Stimulated activated CD4-positive, alpha-beta T cell treated with anti-CD3 and anti-CD28 coated beads, TNF-alpha, amount 100 ng/mL, for 48 hours (primary cell): Measurements from ENCODE around the gene RHNO1.
A peak's percentile ranks its signal among the peaks of the same experiment; 100 is the strongest.

Experiments
- DNase-seq, 3 donors: peaks; one replicate each; pipeline ENCODE4 v3.0.0-alpha.2; 2020; ENCODE audit warnings: low read depth in 3 of 3

RHNO1 gene

GRCh38 chr12:2877047-2877952, at the start of gene RHNO1, which contains the start of gene FOXM1:
RHNO1 (plus strand) TSS chr12:2877223; CDS start chr12:2885367, 8,144 bp downstream.
FOXM1 (minus strand) TSS chr12:2877174; CDS start chr12:2874478, 2,696 bp downstream.
- peak; percentile 76 to 78 (median 78) for DNase-seq

GRCh38 chr12:2829275-2829674, 47.7 kb upstream of the RHNO1 start:
- no peak for DNase-seq

- no peak for DNase-seq
Observed at GRCh38 chr12:2832550-2833127, 44.4 kb upstream of the RHNO1 start.

GRCh38 chr12:2833327-2833726, 43.7 kb upstream of the RHNO1 start:
- no peak for DNase-seq

- no peak for DNase-seq
Observed at GRCh38 chr12:2833810-2834209, 43.2 kb upstream of the RHNO1 start.

- DNase-seq: no peak
Observed at GRCh38 chr12:2834581-2835491, 42.2 kb upstream of the RHNO1 start, which contains the start of gene NRIP2. NRIP2 (minus strand) TSS chr12:2835035; CDS start chr12:2834983, 52 bp downstream.

GRCh38 chr12:2835691-2836403, 41.2 kb upstream of the RHNO1 start:
- DNase-seq: no peak

- DNase-seq: no peak
Observed at GRCh38 chr12:2836574-2836973, 40.4 kb upstream of the RHNO1 start.

GRCh38 chr12:2841056-2841650, 35.9 kb upstream of the RHNO1 start:
- no peak for DNase-seq

- DNase-seq: no peak
Observed at GRCh38 chr12:2842948-2843347, 34.1 kb upstream of the RHNO1 start.

- no peak for DNase-seq
Observed at GRCh38 chr12:2844786-2845185, 32.2 kb upstream of the RHNO1 start.

- DNase-seq: no peak
Observed at GRCh38 chr12:2845280-2845679, 31.7 kb upstream of the RHNO1 start.

- no peak for DNase-seq
Observed at GRCh38 chr12:2851931-2852330, 25.1 kb upstream of the RHNO1 start.

- peak; percentile 23 to 60 (median 25) for DNase-seq
Observed at GRCh38 chr12:2853626-2854025, 23.4 kb upstream of the RHNO1 start.

- DNase-seq: no peak
Observed at GRCh38 chr12:2854669-2855453, 22.2 kb upstream of the RHNO1 start.

- no peak for DNase-seq
Observed at GRCh38 chr12:2855546-2855945, 21.5 kb upstream of the RHNO1 start.

GRCh38 chr12:2856051-2856450, 21.0 kb upstream of the RHNO1 start:
- DNase-seq: no peak

- DNase-seq: no peak
Observed at GRCh38 chr12:2857021-2857431, 20.0 kb upstream of the RHNO1 start, which contains the start of gene TEX52. TEX52 (minus strand) TSS chr12:2857039; CDS start chr12:2857026, 13 bp downstream.

- no peak for DNase-seq
Observed at GRCh38 chr12:2857576-2857975, 19.4 kb upstream of the RHNO1 start.

- no peak for DNase-seq
Observed at GRCh38 chr12:2858334-2858733, 18.7 kb upstream of the RHNO1 start.
